H1 (cell line): ENCODE data around the gene KRTAP17-1. TPM values are rescaled to one million over a fixed set of nuclear protein-coding genes. Genes with fewer than 3 reads are reported as not detected.

Experiments
- CTCF ChIA-PET: fragments of 300-600 bp; sonication (Branson Sonifier 250); formaldehyde crosslinking; loops from one replicate; lab custom pipeline; 2021; ENCODE audit not compliant: partially characterized antibody; lab: Charles Lee
- POLR2A ChIA-PET: fragments of 300-600 bp; sonication (Branson Sonifier 250); formaldehyde crosslinking; loops from one replicate; lab custom pipeline; 2021; ENCODE audit warnings: inconsistent platforms; ENCODE audit not compliant: partially characterized antibody; lab: Charles Lee
- DNase-seq, 2 experiments: peaks; one replicate each; pipeline versions ENCODE4 v3.0.0 to v3.0.0-alpha.2; 2010 to 2022; ENCODE audit warnings: low spot score in 2 of 2, low read depth in 1 of 2, mixed read lengths in 1 of 2
- FAIRE-seq: peaks from 2 replicates; lab custom pipeline; 2011; peaks lifted over from hg19 to GRCh38; lab: Jason Lieb, UNC
- H2AFZ ChIP-seq: 2 replicates; pipeline ENCODE4 v1.8.1; 2012; ENCODE audit warnings: low read length, inconsistent platforms
- H2AK5ac ChIP-seq: 2 replicates; pipeline ENCODE4 v1.6.1; 2013; ENCODE audit warnings: low read depth, low read length
- H2BK120ac ChIP-seq: replicated peaks from 2 replicates; pipeline ENCODE3; 2013; ENCODE audit warnings: low read depth, low read length, inconsistent platforms
- H2BK12ac ChIP-seq: 2 replicates; pipeline ENCODE4 v1.6.1; 2013; ENCODE audit warnings: low read depth, low read length
- H2BK15ac ChIP-seq: 2 replicates; pipeline ENCODE4 v1.6.1; 2013; ENCODE audit warnings: low read length
- H2BK20ac ChIP-seq: 2 replicates; pipeline ENCODE4 v1.6.1; 2013; ENCODE audit warnings: low read length
- H2BK5ac ChIP-seq: 2 replicates; pipeline ENCODE4 v1.6.1; 2013; ENCODE audit warnings: low read depth, low read length
- H3K14ac ChIP-seq: 2 replicates; pipeline ENCODE4 v1.6.1; 2013; ENCODE audit warnings: inconsistent platforms; ENCODE audit not compliant: insufficient read length
- H3K18ac ChIP-seq: 2 replicates; pipeline ENCODE4 v1.6.1; 2013; ENCODE audit warnings: low read length; ENCODE audit errors: extremely low read depth
- H3K23ac ChIP-seq: 2 replicates; pipeline ENCODE4 v1.6.1; 2013; ENCODE audit warnings: inconsistent platforms; ENCODE audit not compliant: insufficient read length
- H3K23me2 ChIP-seq: 2 replicates; pipeline ENCODE4 v1.6.1; 2013; ENCODE audit warnings: low read depth, low read length
- H3K27ac ChIP-seq: 2 replicates; pipeline ENCODE4 v1.6.1; 2011; ENCODE audit warnings: low read depth, low read length, inconsistent platforms
- H3K27me3 ChIP-seq, 4 experiments: replicated peaks in 1 of 4; 1 replicate in 1 of 4; 2 replicates in 3 of 4; pipeline versions ENCODE4 v1.6.1 to v1.8.1; 2011 to 2013; ENCODE audit warnings: low read length in 3 of 4, mild to moderate bottlenecking in 3 of 4, inconsistent platforms in 2 of 4, mixed read lengths in 2 of 4, moderate library complexity in 1 of 4; ENCODE audit not compliant: control insufficient read depth in 3 of 4, insufficient read depth in 3 of 4; ENCODE audit errors: extremely low read depth in 1 of 4
- H3K36me3 ChIP-seq, 4 experiments: 2 replicates each; pipeline versions ENCODE4 v1.6.1 to v1.8.1; 2011 to 2013; ENCODE audit warnings: mild to moderate bottlenecking in 4 of 4, low read length in 3 of 4, moderate library complexity in 2 of 4, control low read depth in 1 of 4, inconsistent platforms in 1 of 4; ENCODE audit not compliant: insufficient read depth in 4 of 4, control insufficient read depth in 2 of 4
- H3K4ac ChIP-seq: replicated peaks from 2 replicates; pipeline ENCODE3; 2013; ENCODE audit warnings: low read length, low read depth, mixed read lengths, inconsistent platforms; ENCODE audit not compliant: insufficient read length
- H3K4me1 ChIP-seq, 4 experiments: replicated peaks in 1 of 4; 1 replicate in 1 of 4; 2 replicates in 3 of 4; pipeline versions ENCODE4 v1.6.1 to v1.8.1; 2011 to 2013; ENCODE audit warnings: low read length in 3 of 4, inconsistent platforms in 2 of 4, mixed read lengths in 1 of 4; ENCODE audit not compliant: insufficient read depth in 4 of 4, control insufficient read depth in 3 of 4
- H3K4me2 ChIP-seq, 2 experiments: 2 replicates each; pipeline versions ENCODE4 v1.6.1 to v1.8.1; 2011 to 2013; ENCODE audit warnings: low read depth in 2 of 2, low read length in 2 of 2, control low read depth in 1 of 2, inconsistent platforms in 1 of 2, mild to moderate bottlenecking in 1 of 2; ENCODE audit not compliant: insufficient read depth in 1 of 2
- H3K4me3 ChIP-seq, 4 experiments: fragments of 200-600, 300-600 bp in 1 of 4; sonication (generic), shearing (Covaris generic), sonication (Bioruptor Twin) in 1 of 4; 2 replicates each; pipeline versions ENCODE4 v1.5.1 to v1.8.1; 2011 to 2016; ENCODE audit warnings: low read length in 4 of 4, low read depth in 3 of 4, control low read depth in 2 of 4, inconsistent platforms in 2 of 4, mild to moderate bottlenecking in 2 of 4, mixed read lengths in 1 of 4, moderate library complexity in 1 of 4; ENCODE audit not compliant: insufficient read depth in 2 of 4; ENCODE audit errors: extremely low read depth in 1 of 4
- H3K56ac ChIP-seq: replicated peaks from 2 replicates; pipeline ENCODE3; 2013; ENCODE audit warnings: low read depth, mild to moderate bottlenecking, mixed read lengths, low read length, inconsistent platforms; ENCODE audit not compliant: insufficient read length
- H3K79me1 ChIP-seq: 2 replicates; pipeline ENCODE4 v1.6.1; 2013; ENCODE audit warnings: low read depth, low read length, control low read depth
- H3K79me2 ChIP-seq, 2 experiments: 2 replicates each; pipeline versions ENCODE4 v1.6.1 to v1.8.1; 2012 to 2013; ENCODE audit warnings: low read length in 2 of 2, mild to moderate bottlenecking in 2 of 2, inconsistent platforms in 1 of 2; ENCODE audit not compliant: insufficient read depth in 2 of 2, control insufficient read depth in 1 of 2
- H3K9ac ChIP-seq, 4 experiments: replicated peaks in 1 of 4; 1 replicate in 1 of 4; 2 replicates in 3 of 4; pipeline versions ENCODE4 v1.6.1 to v1.8.1; 2011 to 2013; ENCODE audit warnings: low read depth in 3 of 4, low read length in 3 of 4, control low read depth in 2 of 4, mild to moderate bottlenecking in 2 of 4, moderate library complexity in 2 of 4, inconsistent platforms in 1 of 4; ENCODE audit errors: extremely low read depth in 1 of 4
- H3K9me3 ChIP-seq, 2 experiments: 2 replicates each; pipeline versions ENCODE4 v1.6.1 to v1.8.1; 2012 to 2013; ENCODE audit warnings: mild to moderate bottlenecking in 2 of 2, moderate library complexity in 2 of 2, control low read depth in 1 of 2, inconsistent platforms in 1 of 2, low read depth in 1 of 2, low read length in 1 of 2, mixed read lengths in 1 of 2; ENCODE audit not compliant: insufficient read depth in 2 of 2
- H4K20me1 ChIP-seq, 2 experiments: replicated peaks in 1 of 2; 2 replicates each; pipeline versions ENCODE3 to v1.8.1; 2011 to 2013; ENCODE audit warnings: inconsistent platforms in 2 of 2, low read length in 2 of 2, mild to moderate bottlenecking in 1 of 2; ENCODE audit not compliant: insufficient read depth in 2 of 2, control insufficient read depth in 1 of 2
- H4K5ac ChIP-seq: 2 replicates; pipeline ENCODE4 v1.6.1; 2013; ENCODE audit warnings: low read length, low read depth, mixed read lengths, inconsistent platforms; ENCODE audit not compliant: insufficient read length
- H4K8ac ChIP-seq: 2 replicates; pipeline ENCODE4 v1.8.0; 2013; ENCODE audit warnings: mild to moderate bottlenecking, moderate library complexity, low read length, inconsistent platforms; ENCODE audit not compliant: insufficient read depth; ENCODE audit errors: extremely low read depth
- H4K91ac ChIP-seq: replicated peaks from 2 replicates; pipeline ENCODE3; 2013; ENCODE audit warnings: low read length, mixed read lengths, inconsistent platforms; ENCODE audit not compliant: insufficient read length
- BCL11A ChIP-seq, 2 experiments: IDR thresholded peaks; one replicate each; pipeline ENCODE4 v1.6.1; 2011; ENCODE audit warnings: low read depth in 2 of 2, low read length in 2 of 2, mild to moderate bottlenecking in 2 of 2
- CBX8 ChIP-seq: fragments of 300-800, 300-1000 bp; sonication (generic); IDR thresholded peaks from 2 replicates; pipeline ENCODE4 v1.7.1; 2016; ENCODE audit warnings: low read depth, low read length, borderline replicate concordance
- CHD2 ChIP-seq: IDR thresholded peaks from 2 replicates; pipeline ENCODE4 v1.6.1; 2012; ENCODE audit warnings: low read length, improper control_type of control experiment
- CTBP2 ChIP-seq: IDR thresholded peaks from 2 replicates; pipeline ENCODE4 v1.7.0; 2011; ENCODE audit warnings: borderline replicate concordance, mild to moderate bottlenecking, moderate library complexity, mixed read lengths, low read length; ENCODE audit not compliant: insufficient read depth, insufficient read length
- EZH2 ChIP-seq: fragments of 200-600 bp; sonication (generic); IDR thresholded peaks from 2 replicates; pipeline ENCODE4 v1.7.1; 2012; ENCODE audit warnings: low read depth, mild to moderate bottlenecking, moderate library complexity, low read length, inconsistent platforms; ENCODE audit not compliant: severe bottlenecking
- KDM5A ChIP-seq: fragments of 200-600 bp; IDR thresholded peaks from 2 replicates; pipeline ENCODE4 v1.7.1; 2012; ENCODE audit warnings: mild to moderate bottlenecking, low read length, inconsistent platforms, mixed read lengths
- WGBS, 2 experiments: shearing (Covaris generic) in 1 of 2; methylation state at CpG; one replicate each; pipeline versions ENCODE4 v1.1.6 to v1.1.7; 2013 to 2015; ENCODE audit warnings: low lambda C conversion rate in 2 of 2, mixed read lengths in 2 of 2, inconsistent platforms in 1 of 2, low coverage in 1 of 2, missing lambda C conversion rate in 1 of 2; ENCODE audit not compliant: insufficient replicate concordance in 2 of 2, insufficient coverage in 1 of 2, insufficient read length in 1 of 2; ENCODE audit errors: extremely low coverage in 1 of 2, missing lambda C conversion rate in 1 of 2; 5-methylcytosine and 5-hydroxymethylcytosine counted together
- polyA plus RNA-seq, 7 experiments: library from polyadenylated mRNA; depleted of rRNA in 3 of 7; stranded (reverse) in 5 of 7; unstranded in 2 of 7; fragments of >200 nt in 5 of 7; fragments of 200-250 nt in 2 of 7; gene quantifications; 1 replicate in 5 of 7; 2 replicates in 1 of 7; 4 replicates in 1 of 7; pipeline versions ENCODE4 v1.2.1 to v1.2.3, GENCODE V29; 2011 to 2013; ENCODE audit warnings: missing spikeins in 2 of 7, mixed read lengths in 2 of 7
- total RNA-seq: library from RNA; stranded (reverse); fragmentation: NEBNext Ultra II Directional; extraction: Animal tissue kit (Norgen Biotek cat#: 25700); gene quantifications from 2 replicates; pipeline ENCODE4 v1.2.1, GENCODE V29; 2021

KRTAP17-1 gene
- total and polyA plus RNA-seq, 2 of the 8 experiments (the other 6 are each of a cell fraction or from before 2014, with no cell fraction given): not detected

DNA sequence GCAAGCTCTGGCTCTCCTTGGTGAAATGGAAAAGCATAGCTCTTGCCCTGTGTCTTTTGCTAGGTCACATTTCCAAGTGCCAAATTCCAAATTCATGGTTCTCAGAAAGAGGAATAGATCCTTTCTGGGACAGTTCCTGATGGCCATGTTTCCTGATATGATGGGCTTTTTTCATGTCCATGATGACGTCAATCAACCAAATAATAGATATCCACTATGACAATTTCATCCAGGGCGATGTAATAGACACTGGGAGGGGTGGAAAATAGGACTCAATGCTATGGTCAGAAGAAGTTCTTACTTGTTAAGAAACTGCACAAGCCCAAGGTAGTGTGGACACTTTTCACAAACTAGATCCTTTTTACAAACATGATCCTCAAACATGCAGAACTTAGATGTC lies 35.7 kb upstream of the KRTAP17-1 start:
- no peak overlapping the region for H3K14ac ChIP-seq
- no peak for TF ChIP-seq BCL11A (IDR thresholded peaks at IDR 0.05; ENCODE audit: low read depth in 2 of 2, low read length in 2 of 2)
- no peak for TF ChIP-seq CBX8
- TF ChIP-seq CTBP2: no peak
- no peak for TF ChIP-seq CHD2
- no peak for TF ChIP-seq KDM5A
- TF ChIP-seq EZH2: no peak
- no peak overlapping the region for H2BK20ac ChIP-seq
- H3K18ac ChIP-seq: no peak overlapping the region
- no peak overlapping the region for H3K27ac ChIP-seq
- DNase-seq (no peak), FAIRE-seq (no peak)
- H2BK120ac ChIP-seq: no peak overlapping the region
- no peaks in the 10 kb centered on the region for H4K20me1 ChIP-seq
- H3K79me1 ChIP-seq: no peaks in the 10 kb centered on the region
- H3K27me3 ChIP-seq: no peaks in the 10 kb centered on the region
- no peak overlapping the region for H4K91ac ChIP-seq
- WGBS, 2 experiments: 80% methylated on average over 2 of the region's 2 CpGs; no CpG with 5 or more reads in 1 of the 2 experiments
- no peak overlapping the region for H3K23ac ChIP-seq
- POLR2A ChIA-PET: no interaction called here
- H3K4me2 ChIP-seq: no peak overlapping the region
- no peak overlapping the region for H3K4me3 ChIP-seq
- H2BK12ac ChIP-seq: no peak overlapping the region
- H2AK5ac ChIP-seq: no peak overlapping the region
- H3K23me2 ChIP-seq: no peaks in the 10 kb centered on the region
- H3K56ac ChIP-seq: no peak overlapping the region
- H2BK15ac ChIP-seq: no peak overlapping the region
- H3K9ac ChIP-seq: no peak overlapping the region
- H4K5ac ChIP-seq: no peak overlapping the region
- H3K4me1 ChIP-seq: no peaks in the 10 kb centered on the region
- CTCF ChIA-PET: interaction anchor here (0.6 to 4.5 kb wide), 4 partner anchors 22 to 488 kb away, joined by 3 to 27 read pairs (median 4); no protein-coding TSS in a partner anchor
- no peak overlapping the region for H3K4ac ChIP-seq
- H3K36me3 ChIP-seq: no peaks in the 10 kb centered on the region
- H3K9me3 ChIP-seq: no peaks in the 10 kb centered on the region
- H4K8ac ChIP-seq: no peak overlapping the region
- H3K79me2 ChIP-seq: no peaks in the 10 kb centered on the region
- H2AFZ ChIP-seq: no peak overlapping the region
- no peak overlapping the region for H2BK5ac ChIP-seq
